ENCODE measurements around the gene ADGRV1.
"Not testable (repeated sequence)": the region's sequence is repeated elsewhere in the genome, so short reads cannot be mapped to it uniquely, and the experiment has no call there.

The ADGRV1 gene

DNA sequence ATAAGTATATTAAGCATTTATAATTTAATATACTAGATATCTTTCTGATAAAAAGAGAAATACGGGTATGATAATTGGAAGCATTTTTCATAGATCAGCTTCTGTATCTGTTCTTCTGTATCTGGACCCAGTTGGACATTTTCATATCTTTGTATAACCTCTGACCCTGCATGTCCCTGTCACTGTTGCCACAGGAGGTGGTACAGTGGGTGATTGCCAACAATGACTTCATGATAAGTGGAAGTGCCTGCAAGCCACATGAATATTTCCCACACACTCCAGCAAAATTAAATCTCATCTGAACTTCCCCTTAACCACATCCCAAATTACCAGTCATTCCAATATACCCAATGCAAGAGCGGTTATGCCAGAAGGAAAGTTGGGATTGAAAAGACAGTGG, 448.1 kb downstream of the ADGRV1 start:
- TF ChIP-seq, protein P1, sequence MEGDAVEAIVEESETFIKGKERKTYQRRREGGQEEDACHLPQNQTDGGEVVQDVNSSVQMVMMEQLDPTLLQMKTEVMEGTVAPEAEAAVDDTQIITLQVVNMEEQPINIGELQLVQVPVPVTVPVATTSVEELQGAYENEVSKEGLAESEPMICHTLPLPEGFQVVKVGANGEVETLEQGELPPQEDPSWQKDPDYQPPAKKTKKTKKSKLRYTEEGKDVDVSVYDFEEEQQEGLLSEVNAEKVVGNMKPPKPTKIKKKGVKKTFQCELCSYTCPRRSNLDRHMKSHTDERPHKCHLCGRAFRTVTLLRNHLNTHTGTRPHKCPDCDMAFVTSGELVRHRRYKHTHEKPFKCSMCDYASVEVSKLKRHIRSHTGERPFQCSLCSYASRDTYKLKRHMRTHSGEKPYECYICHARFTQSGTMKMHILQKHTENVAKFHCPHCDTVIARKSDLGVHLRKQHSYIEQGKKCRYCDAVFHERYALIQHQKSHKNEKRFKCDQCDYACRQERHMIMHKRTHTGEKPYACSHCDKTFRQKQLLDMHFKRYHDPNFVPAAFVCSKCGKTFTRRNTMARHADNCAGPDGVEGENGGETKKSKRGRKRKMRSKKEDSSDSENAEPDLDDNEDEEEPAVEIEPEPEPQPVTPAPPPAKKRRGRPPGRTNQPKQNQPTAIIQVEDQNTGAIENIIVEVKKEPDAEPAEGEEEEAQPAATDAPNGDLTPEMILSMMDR (IDR thresholded peaks at IDR 0.05; ENCODE audit: low read depth, low read length): no peak
- DNase-seq (ENCODE audit: extremely low read depth, low read depth): no peak

DNA sequence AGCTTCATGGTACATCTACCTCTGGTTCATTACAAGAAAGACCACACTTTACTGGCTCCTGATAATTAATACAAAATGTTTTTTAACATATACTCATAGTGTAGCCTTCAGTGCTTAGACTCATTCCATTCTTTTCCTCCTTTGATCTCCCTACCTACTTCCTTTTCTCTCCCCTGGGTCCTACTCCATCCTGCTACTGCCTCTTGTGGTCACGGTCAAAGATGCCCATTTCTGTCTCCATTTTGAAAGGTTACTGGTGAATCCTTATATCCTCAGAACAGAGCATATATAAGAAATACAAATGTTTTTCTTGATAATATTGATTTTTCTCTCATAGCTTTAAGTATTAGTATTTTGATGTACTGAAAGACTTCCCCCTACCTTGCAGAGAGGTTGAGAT, 448.7 kb downstream of the ADGRV1 start:
- TF ChIP-seq, protein P1 (IDR thresholded peaks at IDR 0.05; ENCODE audit: low read depth, low read length): no peak
- DNase-seq (ENCODE audit: extremely low read depth, low read depth): no peak

DNA sequence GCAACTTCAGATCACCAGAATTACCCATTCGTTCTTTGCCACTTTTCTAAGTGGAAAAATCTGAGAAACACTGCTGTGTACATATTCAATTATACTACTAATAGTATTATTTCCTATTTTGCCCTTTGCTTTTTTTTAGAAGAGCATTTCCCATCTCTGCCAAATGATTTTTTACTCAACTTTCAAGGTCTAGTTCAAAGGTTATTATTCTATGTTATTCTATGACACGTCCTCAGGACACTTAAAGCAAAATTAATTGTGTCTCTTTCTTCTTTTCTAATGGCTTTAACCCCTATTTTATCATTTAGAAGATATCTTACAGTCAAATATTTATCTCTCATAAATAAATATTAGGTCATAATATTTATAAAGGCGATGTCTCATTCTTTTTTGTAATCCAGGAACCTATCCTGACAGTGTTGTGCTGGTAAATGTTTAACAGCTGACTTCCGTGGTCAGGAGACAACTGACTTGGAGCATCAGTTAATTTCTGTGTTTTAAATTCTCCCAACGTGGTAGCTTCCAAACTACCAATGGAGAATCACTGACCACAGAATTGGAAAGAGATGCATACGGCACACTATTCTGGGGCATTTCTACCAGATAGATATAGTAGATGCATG, 449.3 kb downstream of the ADGRV1 start:
- TF ChIP-seq, protein P1 (IDR thresholded peaks at IDR 0.05; ENCODE audit: low read depth, low read length): no peak
- no peak for DNase-seq (ENCODE audit: extremely low read depth, low read depth)

DNA sequence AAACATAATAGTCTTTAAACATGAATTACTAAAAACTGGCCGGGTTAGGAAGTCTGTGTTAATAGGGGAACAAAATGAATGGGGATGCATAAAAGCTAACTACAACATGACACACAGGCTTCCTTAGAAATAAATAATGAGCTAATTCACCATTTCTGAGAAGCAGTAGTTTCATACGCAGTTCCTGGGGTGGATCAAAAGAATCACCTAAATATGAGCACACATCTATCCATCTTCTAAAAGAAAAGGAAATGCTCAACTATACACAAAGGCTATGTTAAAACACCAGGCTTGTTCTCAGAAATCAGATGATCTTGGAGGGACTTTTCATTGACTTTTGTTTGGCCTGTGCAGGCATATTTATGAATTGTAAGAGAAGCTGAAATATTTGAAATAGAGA, 451.5 kb downstream of the ADGRV1 start:
- DNase-seq (ENCODE audit: extremely low read depth, low read depth): no peak
- TF ChIP-seq, protein P1 (IDR thresholded peaks at IDR 0.05; ENCODE audit: low read depth, low read length): no peak

DNA sequence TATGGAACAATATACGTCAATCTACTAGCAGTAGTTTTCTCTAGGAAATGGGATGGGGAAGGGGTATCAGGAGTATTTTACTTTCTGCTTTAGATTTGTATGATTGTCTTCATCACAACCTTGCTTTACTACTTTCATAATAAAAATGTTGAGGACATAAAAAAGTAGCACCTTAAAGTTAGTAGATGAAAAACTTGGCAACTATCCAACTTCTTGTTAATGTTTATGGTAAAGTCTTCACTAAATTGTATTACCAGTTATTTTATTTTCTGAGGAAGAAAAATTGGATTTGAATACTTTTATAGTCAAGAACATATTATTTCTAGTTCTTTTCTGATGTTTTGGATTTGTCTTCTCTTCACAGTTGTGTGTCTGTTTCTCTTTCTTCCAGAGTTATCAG, 452.4 kb downstream of the ADGRV1 start:
- TF ChIP-seq, protein P1 (IDR thresholded peaks at IDR 0.05; ENCODE audit: low read depth, low read length): no peak
- DNase-seq (ENCODE audit: extremely low read depth, low read depth): no peak

DNA sequence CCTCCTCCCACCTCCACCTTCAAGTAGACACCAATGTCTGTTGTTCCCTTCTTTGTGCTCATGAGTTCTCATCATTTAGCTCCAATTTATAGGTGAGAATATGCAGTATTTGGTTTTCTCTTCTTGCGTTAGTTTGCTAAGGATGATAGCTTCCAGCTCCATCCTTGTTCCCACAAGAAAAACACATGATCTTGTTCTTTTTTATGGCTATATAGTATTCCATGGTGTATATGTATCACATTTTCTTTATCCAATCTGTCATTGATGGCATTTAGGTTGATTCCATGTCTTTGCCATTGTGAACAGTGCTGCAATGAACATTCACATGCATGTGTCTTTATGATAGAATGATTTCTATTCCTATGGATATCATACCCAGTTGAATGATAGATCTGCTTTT, 454.3 kb downstream of the ADGRV1 start:
- not testable (repeated sequence) for DNase-seq (ENCODE audit: extremely low read depth, low read depth)

DNA sequence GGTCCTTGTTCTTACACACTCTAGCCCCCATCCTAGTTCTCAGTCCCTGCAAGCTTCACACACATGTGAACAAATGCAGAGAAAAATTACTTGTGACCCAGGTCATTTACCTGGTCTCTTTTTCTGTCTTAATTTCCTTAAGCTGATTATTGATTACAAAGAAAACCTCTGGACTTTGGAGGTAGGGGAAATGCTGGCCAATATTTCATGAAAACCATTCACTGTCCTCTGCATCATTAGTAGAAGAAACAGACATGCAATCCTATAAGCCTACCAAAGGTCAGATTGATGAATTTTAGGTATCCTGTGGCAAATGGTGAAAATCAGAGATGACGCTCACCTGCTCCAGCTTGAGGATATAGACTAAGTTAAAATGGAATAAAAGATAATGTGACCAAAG, 457.7 kb downstream of the ADGRV1 start:
- DNase-seq (ENCODE audit: extremely low read depth, low read depth): no peak
- TF ChIP-seq, protein P1 (IDR thresholded peaks at IDR 0.05; ENCODE audit: low read depth, low read length): no peak

All from AG09319 (cell line).